GM19455 (cell line): ENCODE results near the gene TMC3.
"Not testable (repeated sequence)": the region's sequence is repeated elsewhere in the genome, so short reads cannot be mapped to it uniquely, and the experiment has no call there.

Source experiments
- ATAC-seq: cut with Tn5 transposase; IDR thresholded peaks from one replicate; pipeline ENCODE4 v1.9.1; 2021; ENCODE audit not compliant: unreplicated experiment

TMC3 gene

GRCh38 chr15:81348691-81349090, 25.3 kb downstream of the TMC3 start:
- not testable (repeated sequence) for ATAC-seq

GRCh38 chr15:81347910-81348309, 26.1 kb downstream of the TMC3 start:
- ATAC-seq: no peak

GRCh38 chr15:81346611-81347010, 27.4 kb downstream of the TMC3 start:
- no peak for ATAC-seq

GRCh38 chr15:81343371-81343770, 30.6 kb downstream of the TMC3 start:
- ATAC-seq: no peak

- ATAC-seq: no peak
Observed at GRCh38 chr15:81341351-81341750, 32.7 kb downstream of the TMC3 start.

- ATAC-seq: no peak
Observed at GRCh38 chr15:81339851-81340250, 34.2 kb downstream of the TMC3 start.

GRCh38 chr15:81339321-81339720, 34.7 kb downstream of the TMC3 start:
- ATAC-seq: no peak

- no peak for ATAC-seq
Observed at GRCh38 chr15:81338170-81339007, 35.6 kb downstream of the TMC3 start.

- ATAC-seq: no peak
Observed at GRCh38 chr15:81337713-81338157, 36.3 kb downstream of the TMC3 start.

- no peak for ATAC-seq
Observed at GRCh38 chr15:81337241-81337640, 36.8 kb downstream of the TMC3 start.

- no peak for ATAC-seq
Observed at GRCh38 chr15:81336568-81336967, 37.4 kb downstream of the TMC3 start.

GRCh38 chr15:81335631-81336030, 38.4 kb downstream of the TMC3 start:
- ATAC-seq: no peak

GRCh38 chr15:81334768-81335435, 39.1 kb downstream of the TMC3 start:
- ATAC-seq: no peak

- ATAC-seq: no peak
Observed at GRCh38 chr15:81333363-81333762, 40.6 kb downstream of the TMC3 start.

GRCh38 chr15:81332326-81332725, 41.7 kb downstream of the TMC3 start:
- no peak for ATAC-seq

GRCh38 chr15:81331600-81331999, 42.4 kb downstream of the TMC3 start:
- ATAC-seq: no peak

- ATAC-seq: not testable (repeated sequence)
Observed at GRCh38 chr15:81331141-81331540, 42.9 kb downstream of the TMC3 start.

- no peak for ATAC-seq
Observed at GRCh38 chr15:81330366-81331090, 43.5 kb downstream of the TMC3 start.

- ATAC-seq: no peak
Observed at GRCh38 chr15:81329446-81329845, 44.6 kb downstream of the TMC3 start.

GRCh38 chr15:81327516-81327915, 46.5 kb downstream of the TMC3 start:
- ATAC-seq: no peak

- ATAC-seq: no peak
Observed at GRCh38 chr15:81326466-81327212, 47.4 kb downstream of the TMC3 start.
